B cell (primary cell): ENCODE measurements around the gene LSG1.

Experiments
- EZH2 ChIP-seq: IDR thresholded peaks from 2 replicates; pipeline ENCODE4 v1.6.1; 2012; ENCODE audit warnings: borderline replicate concordance, low read depth, mild to moderate bottlenecking, moderate library complexity, low read length; ENCODE audit not compliant: insufficient read depth, poor library complexity, severe bottlenecking
- TF ChIP-seq, protein P1 (sequence below): fragments of 200-600 bp; IDR thresholded peaks from one replicate; pipeline ENCODE4 v1.8.0; 2022; ENCODE audit warnings: antibody characterized with exemption, mild to moderate bottlenecking

DNA sequence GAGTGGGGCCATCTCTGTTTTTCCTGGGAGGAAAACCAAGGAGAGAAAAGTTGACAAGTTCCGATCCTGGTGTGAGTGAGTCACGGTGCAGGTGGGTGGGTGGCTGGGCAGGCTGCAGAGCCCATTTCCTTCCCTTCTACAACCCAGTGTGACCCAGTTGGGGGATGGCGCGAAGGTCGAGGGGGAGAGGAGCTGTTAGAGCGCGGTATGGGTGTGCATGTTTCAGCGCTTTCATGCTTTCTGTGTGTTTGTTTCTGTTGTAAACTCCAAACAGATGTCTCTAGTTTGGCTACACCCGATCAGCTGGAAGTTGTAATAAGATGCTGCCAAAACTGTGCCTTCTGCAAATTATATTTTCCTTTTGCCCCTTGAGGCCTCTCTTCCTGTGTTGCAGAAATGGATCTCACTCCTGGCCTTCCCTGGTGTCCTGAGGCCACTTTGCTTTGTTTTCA, 17.5 kb upstream of the LSG1 start:
- TF ChIP-seq, protein P1, sequence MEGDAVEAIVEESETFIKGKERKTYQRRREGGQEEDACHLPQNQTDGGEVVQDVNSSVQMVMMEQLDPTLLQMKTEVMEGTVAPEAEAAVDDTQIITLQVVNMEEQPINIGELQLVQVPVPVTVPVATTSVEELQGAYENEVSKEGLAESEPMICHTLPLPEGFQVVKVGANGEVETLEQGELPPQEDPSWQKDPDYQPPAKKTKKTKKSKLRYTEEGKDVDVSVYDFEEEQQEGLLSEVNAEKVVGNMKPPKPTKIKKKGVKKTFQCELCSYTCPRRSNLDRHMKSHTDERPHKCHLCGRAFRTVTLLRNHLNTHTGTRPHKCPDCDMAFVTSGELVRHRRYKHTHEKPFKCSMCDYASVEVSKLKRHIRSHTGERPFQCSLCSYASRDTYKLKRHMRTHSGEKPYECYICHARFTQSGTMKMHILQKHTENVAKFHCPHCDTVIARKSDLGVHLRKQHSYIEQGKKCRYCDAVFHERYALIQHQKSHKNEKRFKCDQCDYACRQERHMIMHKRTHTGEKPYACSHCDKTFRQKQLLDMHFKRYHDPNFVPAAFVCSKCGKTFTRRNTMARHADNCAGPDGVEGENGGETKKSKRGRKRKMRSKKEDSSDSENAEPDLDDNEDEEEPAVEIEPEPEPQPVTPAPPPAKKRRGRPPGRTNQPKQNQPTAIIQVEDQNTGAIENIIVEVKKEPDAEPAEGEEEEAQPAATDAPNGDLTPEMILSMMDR = no peak
- TF ChIP-seq EZH2 = no peak
